Body of pancreas (tissue), 4 donors: Measurements from ENCODE around the gene MCTP1. TPM values are rescaled to one million over a fixed set of nuclear protein-coding genes. Genes with fewer than 3 reads are reported as not detected.

Experiments
- ATAC-seq: fragments of 150-250 bp; one replicate; pipeline ENCODE4 v1.9.1; 2016
- DNase-seq, 4 donors: peaks; one replicate each; pipeline ENCODE4 v3.0.0-alpha.2; 2019
- H3K27ac ChIP-seq, 4 donors: fragments of 200-600 bp; sonication (generic); 1 replicate in 3 of 4; 2 replicates in 1 of 4; pipeline versions ENCODE4 v1.5.1 to v1.6.1; 2016 to 2019; ENCODE audit warnings: mild to moderate bottlenecking in 1 of 4, mixed read lengths in 1 of 4, moderate library complexity in 1 of 4
- H3K27me3 ChIP-seq, 2 donors: fragments of 200-600 bp; sonication (generic); one replicate each; pipeline ENCODE4 v1.6.0; 2016; ENCODE audit warnings: mild to moderate bottlenecking in 1 of 2
- H3K36me3 ChIP-seq, 2 donors: fragments of 200-600 bp; sonication (generic); replicated peaks in 1 of 2; 2 replicates each; pipeline ENCODE4 v1.5.1; 2016; ENCODE audit warnings: low read depth in 2 of 2; ENCODE audit not compliant: insufficient read depth in 1 of 2
- H3K4me1 ChIP-seq: fragments of 200-600 bp; sonication (generic); one replicate; pipeline ENCODE4 v1.6.0; 2016
- H3K4me3 ChIP-seq, 2 donors: fragments of 200-600 bp; sonication (generic); 1 replicate in 1 of 2; 2 replicates in 1 of 2; pipeline ENCODE4 v1.5.1; 2016 to 2019
- H3K9me3 ChIP-seq, 3 donors: fragments of 200-600 bp; sonication (generic); 1 replicate in 2 of 3; 2 replicates in 1 of 3; pipeline ENCODE4 v1.5.1; 2016
- POLR2A ChIP-seq, 3 donors: fragments of 450-650 bp; IDR thresholded peaks; one replicate each; pipeline ENCODE4 v1.6.1; 2016; ENCODE audit warnings: antibody characterized with exemption in 3 of 3, mild to moderate bottlenecking in 2 of 3
- WGBS, 2 donors: methylation state at CpG; one replicate each; pipeline ENCODE4 v1.1.5; 2017; 5-methylcytosine and 5-hydroxymethylcytosine counted together
- intact Hi-C: fragments of 100-400 bp; cut with DNase I; formaldehyde crosslinking; loops from one replicate; pipeline ENCODE4 v1.15.1; 2023
- total RNA-seq, 2 donors: library from RNA; depleted of rRNA; stranded (reverse); fragments of >200 nt; gene quantifications; one replicate each; pipeline ENCODE4 v1.1.0, GENCODE V29; 2016
- TF ChIP-seq, protein P1 (sequence below), 7 experiments: fragments of 450-650 bp in 4 of 7; fragments of 200-600 bp in 3 of 7; sonication (generic) in 3 of 7; IDR thresholded peaks; one replicate each; pipeline ENCODE4 v1.5.1; 2016 to 2019; ENCODE audit warnings: antibody characterized with exemption in 7 of 7

Gene MCTP1
- total RNA-seq, 2 donors from 2014 or later = 3.6 to 8.8 TPM

DNA sequence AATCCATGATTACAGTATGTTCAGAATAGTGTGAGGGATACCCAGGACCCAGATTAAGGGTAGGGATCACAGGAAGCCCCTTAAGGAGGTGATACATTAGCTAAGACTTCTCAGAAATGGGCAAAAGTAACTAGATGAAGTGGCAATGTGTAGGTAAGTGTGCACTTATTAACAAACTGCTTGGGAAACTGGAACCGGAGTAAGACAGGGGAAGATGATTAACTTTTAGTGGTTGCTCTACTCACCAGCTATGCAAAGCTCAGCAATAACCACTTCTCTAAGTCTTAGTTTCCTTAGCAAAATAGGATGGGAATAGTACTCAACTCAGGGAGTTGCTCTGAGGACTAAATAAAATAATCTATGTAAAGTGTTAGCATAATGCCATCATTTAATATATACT, 182.2 kb downstream of the MCTP1 start:
- H3K4me3 ChIP-seq = no peak overlapping the region
- no peaks in the 10 kb centered on the region for H3K36me3 ChIP-seq
- intact Hi-C loops = no loop called here
- H3K9me3 ChIP-seq = no peaks in the 10 kb centered on the region
- no peaks in the 10 kb centered on the region for H3K27me3 ChIP-seq
- no peak for TF ChIP-seq POLR2A (IDR thresholded peaks at IDR 0.05)
- TF ChIP-seq, protein P1, sequence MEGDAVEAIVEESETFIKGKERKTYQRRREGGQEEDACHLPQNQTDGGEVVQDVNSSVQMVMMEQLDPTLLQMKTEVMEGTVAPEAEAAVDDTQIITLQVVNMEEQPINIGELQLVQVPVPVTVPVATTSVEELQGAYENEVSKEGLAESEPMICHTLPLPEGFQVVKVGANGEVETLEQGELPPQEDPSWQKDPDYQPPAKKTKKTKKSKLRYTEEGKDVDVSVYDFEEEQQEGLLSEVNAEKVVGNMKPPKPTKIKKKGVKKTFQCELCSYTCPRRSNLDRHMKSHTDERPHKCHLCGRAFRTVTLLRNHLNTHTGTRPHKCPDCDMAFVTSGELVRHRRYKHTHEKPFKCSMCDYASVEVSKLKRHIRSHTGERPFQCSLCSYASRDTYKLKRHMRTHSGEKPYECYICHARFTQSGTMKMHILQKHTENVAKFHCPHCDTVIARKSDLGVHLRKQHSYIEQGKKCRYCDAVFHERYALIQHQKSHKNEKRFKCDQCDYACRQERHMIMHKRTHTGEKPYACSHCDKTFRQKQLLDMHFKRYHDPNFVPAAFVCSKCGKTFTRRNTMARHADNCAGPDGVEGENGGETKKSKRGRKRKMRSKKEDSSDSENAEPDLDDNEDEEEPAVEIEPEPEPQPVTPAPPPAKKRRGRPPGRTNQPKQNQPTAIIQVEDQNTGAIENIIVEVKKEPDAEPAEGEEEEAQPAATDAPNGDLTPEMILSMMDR (IDR thresholded peaks at IDR 0.05) = no peak
- H3K27ac ChIP-seq = no peak overlapping the region
- no peak for ATAC-seq
- DNase-seq = no peak
- no peaks in the 10 kb centered on the region for H3K4me1 ChIP-seq
- WGBS, 2 donors = 50 to 71% methylated on average over 1 of the region's 1 CpG

DNA sequence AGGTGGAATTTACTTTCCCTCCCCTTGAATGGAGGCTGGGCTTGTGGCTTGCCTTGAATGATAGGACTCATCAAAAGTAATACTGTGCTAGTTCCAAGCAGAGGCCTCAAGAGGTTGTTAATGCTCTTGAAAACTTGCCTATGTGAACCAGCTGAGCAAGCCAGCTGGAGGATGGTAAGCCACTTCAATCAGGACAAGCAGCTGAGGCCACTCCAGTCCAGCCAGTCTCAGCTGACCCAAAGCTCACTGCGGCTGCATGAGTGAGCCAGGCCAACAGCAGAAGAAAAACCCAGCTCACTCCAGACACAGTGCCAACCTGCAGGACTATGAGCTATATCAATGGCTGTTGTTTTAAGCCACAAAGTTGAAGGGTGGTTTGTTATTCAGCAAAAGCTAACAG, 182.8 kb downstream of the MCTP1 start:
- ATAC-seq (no peak), DNase-seq (no peak)
- Histone ChIP-seq H3K27me3 (no peaks in the 10 kb centered on the region), H3K4me3 (no peak overlapping the region), H3K4me1 (no peaks in the 10 kb centered on the region), H3K9me3 (no peaks in the 10 kb centered on the region), H3K27ac (no peak overlapping the region), H3K36me3 (no peaks in the 10 kb centered on the region)
- intact Hi-C loops = no loop called here
- 70 to 100% methylated on average over 1 of the region's 1 CpG for WGBS, 2 donors
- TF ChIP-seq, protein P1 (IDR thresholded peaks at IDR 0.05) = no peak
- no peak for TF ChIP-seq POLR2A (IDR thresholded peaks at IDR 0.05)

DNA sequence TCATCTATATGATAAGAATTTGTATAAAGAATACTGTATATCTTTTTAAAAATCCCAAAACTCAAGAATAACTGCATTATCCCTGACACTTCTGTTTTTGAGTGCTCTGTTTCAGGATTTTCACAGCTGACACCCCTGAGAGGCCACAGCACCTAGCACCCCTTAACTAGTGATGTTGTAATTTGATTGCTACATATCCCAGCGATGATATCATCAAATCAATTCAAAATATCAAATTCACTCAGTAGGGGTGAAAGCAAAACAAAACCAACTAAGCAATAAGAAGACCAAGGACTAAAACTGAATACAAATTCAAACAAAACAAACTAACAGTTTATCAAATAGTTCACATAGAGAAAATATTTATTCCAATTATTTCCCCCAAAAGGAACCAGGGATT, 184.3 kb downstream of the MCTP1 start:
- DNase-seq (no peak), ATAC-seq (no peak)
- no peaks in the 10 kb centered on the region for H3K4me1 ChIP-seq
- H3K9me3 ChIP-seq = no peaks in the 10 kb centered on the region
- H3K27ac ChIP-seq = no peak overlapping the region
- TF ChIP-seq POLR2A (IDR thresholded peaks at IDR 0.05) = no peak
- TF ChIP-seq, protein P1 (IDR thresholded peaks at IDR 0.05) = no peak
- intact Hi-C loops = no loop called here
- H3K4me3 ChIP-seq = no peak overlapping the region
- H3K36me3 ChIP-seq = no peaks in the 10 kb centered on the region
- H3K27me3 ChIP-seq = no peaks in the 10 kb centered on the region
- 65 to 90% methylated on average over 1 of the region's 1 CpG for WGBS, 2 donors

DNA sequence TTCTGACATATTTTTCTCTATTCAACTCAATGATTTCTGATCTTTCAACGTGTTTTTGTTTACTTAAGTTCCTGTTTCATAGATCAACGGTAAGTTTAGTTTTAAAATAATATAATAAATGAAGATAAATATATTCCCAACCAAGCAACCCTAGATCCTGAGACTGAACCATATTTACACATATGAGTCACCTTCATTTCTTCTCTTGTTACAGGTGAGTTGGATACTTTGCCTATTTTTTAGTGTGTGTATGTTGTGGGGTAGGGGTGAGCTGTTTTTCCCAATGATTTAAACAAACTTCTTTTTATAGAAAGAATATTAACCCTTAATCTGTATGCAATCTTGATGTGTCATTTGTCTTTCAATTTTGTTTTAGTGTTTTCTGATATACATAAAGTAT, 186.9 kb downstream of the MCTP1 start:
- no peak for DNase-seq
- Histone ChIP-seq H3K4me1 (no peaks in the 10 kb centered on the region), H3K27ac (no peak overlapping the region), H3K27me3 (no peaks in the 10 kb centered on the region), H3K4me3 (no peak overlapping the region), H3K36me3 (no peaks in the 10 kb centered on the region), H3K9me3 (no peaks in the 10 kb centered on the region)
- ATAC-seq = no peak
- 27 to 29% methylated on average over 2 of the region's 2 CpGs for WGBS, 2 donors
- intact Hi-C loops = no loop called here
- TF ChIP-seq POLR2A (IDR thresholded peaks at IDR 0.05) = no peak
- TF ChIP-seq, protein P1 (IDR thresholded peaks at IDR 0.05) = no peak

DNA sequence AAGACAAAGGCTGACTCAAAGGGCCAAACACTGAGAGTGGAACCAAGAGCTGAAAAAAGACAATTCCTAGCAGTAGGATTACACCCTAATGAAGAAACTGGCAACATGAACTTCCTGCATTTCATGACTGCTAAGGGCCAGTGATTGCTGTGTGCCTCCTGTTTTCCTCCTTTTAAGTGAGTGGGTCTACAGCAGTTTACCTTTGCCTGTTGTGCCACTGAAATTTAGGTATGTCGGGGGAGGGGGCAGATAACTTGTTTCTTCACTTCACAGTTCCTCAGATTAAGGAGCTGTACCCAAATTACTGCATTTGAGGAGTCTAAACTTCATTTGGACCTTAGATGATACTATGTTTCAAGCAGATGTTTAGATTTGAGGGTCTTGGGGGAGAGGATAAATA, 191.7 kb downstream of the MCTP1 start:
- Histone ChIP-seq H3K27ac (no peak overlapping the region), H3K36me3 (no peaks in the 10 kb centered on the region), H3K4me1 (no peaks in the 10 kb centered on the region), H3K27me3 (no peaks in the 10 kb centered on the region), H3K4me3 (no peak overlapping the region), H3K9me3 (no peaks in the 10 kb centered on the region)
- 39 to 47% methylated on average over 1 of the region's 1 CpG for WGBS, 2 donors
- TF ChIP-seq, protein P1 (IDR thresholded peaks at IDR 0.05) = no peak
- TF ChIP-seq POLR2A (IDR thresholded peaks at IDR 0.05) = no peak
- intact Hi-C loops = no loop called here
- ATAC-seq (no peak), DNase-seq (no peak)
